GM10248 (cell line): ENCODE results near the gene TCAF1.

Source experiments
- CTCF ChIA-PET: fragments of 300-600 bp; sonication (Branson Sonifier 250); formaldehyde crosslinking; extraction: SDS; loops from one replicate; lab custom pipeline; 2021; ENCODE audit warnings: antibody characterized with exemption; lab: Yijun Ruan, JAX
- POLR2A ChIA-PET: fragments of 350-650 bp; sonication (Branson Sonifier 250); formaldehyde crosslinking; extraction: SDS; loops from one replicate; lab custom pipeline; 2020; ENCODE audit warnings: antibody characterized with exemption; lab: Yijun Ruan, JAX
- DNase-seq: peaks from one replicate; pipeline ENCODE4 v3.0.0; 2012; ENCODE audit errors: extremely low spot score
- CTCF ChIP-seq: IDR thresholded peaks from 2 replicates; pipeline ENCODE4 v1.5.1; 2012; ENCODE audit warnings: mild to moderate bottlenecking, low read depth; ENCODE audit errors: extremely low read depth, missing control alignments, control extremely low read depth

Gene TCAF1

GRCh38 chr7:143906151-143906550 lies 4.2 kb upstream of the TCAF1 start:
- POLR2A ChIA-PET = interaction anchor here (0.6 kb wide), 1 partner anchor 867 kb away, joined by 3 read pairs; no protein-coding TSS in a partner anchor
- no peak for TF ChIP-seq CTCF
- DNase-seq = no peak
- CTCF ChIA-PET = no interaction called here

DNA sequence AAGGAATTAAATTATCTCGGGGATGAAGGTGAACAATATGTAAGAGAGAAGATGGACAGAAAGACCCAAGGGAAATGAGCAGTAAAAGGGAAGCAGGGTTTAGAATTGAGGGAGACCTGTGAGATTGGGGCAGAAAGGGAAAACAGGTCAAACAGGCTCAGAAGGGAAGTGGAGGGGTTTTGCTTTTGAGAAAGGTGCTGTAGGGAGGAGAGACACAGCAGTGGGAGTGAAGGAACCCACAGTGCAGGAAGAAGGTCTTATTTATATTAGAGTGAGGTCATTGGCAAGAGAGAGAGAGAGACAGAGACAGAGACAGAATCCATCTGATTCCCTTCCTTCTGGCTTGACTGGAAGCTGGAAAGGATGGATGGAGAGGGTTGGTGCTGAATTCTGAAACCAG lies 3.5 kb upstream of the TCAF1 start:
- no peak for DNase-seq
- TF ChIP-seq CTCF = no peak
- ChIA-PET POLR2A (interaction anchor here (0.6 kb wide), 1 partner anchor 868 kb away, joined by 3 read pairs; no protein-coding TSS in a partner anchor), CTCF (interaction anchor here (1.1 kb wide), 1 partner anchor 13 kb away, joined by 4 read pairs; no protein-coding TSS in a partner anchor)

- CTCF ChIA-PET = interaction anchor here (0.8 to 3.9 kb wide), 10 partner anchors 10 to 603 kb away, joined by 3 to 28 read pairs (median 5); no protein-coding TSS in a partner anchor
- DNase-seq = no peak
- POLR2A ChIA-PET = interaction anchor here (1.3 kb wide), 1 partner anchor 16 kb away, joined by 3 read pairs; no protein-coding TSS in a partner anchor
These were observed 440 bp upstream of the TCAF1 start for GRCh38 chr7:143902332-143902899.

GRCh38 chr7:143901332-143901667 lies 676 bp downstream of the TCAF1 start:
- TF ChIP-seq CTCF = no peak
- DNase-seq = no peak
- ChIA-PET POLR2A (interaction anchor here (0.9 to 1.3 kb wide), 2 partner anchors 15 to 20 kb away, joined by 3 read pairs; no protein-coding TSS in a partner anchor), CTCF (interaction anchor here (1.0 to 3.9 kb wide), 12 partner anchors 9 to 602 kb away, joined by 3 to 28 read pairs (median 5); no protein-coding TSS in a partner anchor)

More at GRCh38 chr7:143902332-143902899, 440 bp upstream of the TCAF1 start:
- TF ChIP-seq CTCF = no peak

- ChIA-PET CTCF (interaction anchor here (1.5 to 3.9 kb wide), 6 partner anchors 8 to 127 kb away, joined by 3 to 28 read pairs (median 7); no protein-coding TSS in a partner anchor), POLR2A (no interaction called here)
- no peak for DNase-seq
- TF ChIP-seq CTCF = no peak
These were observed 1.7 kb downstream of the TCAF1 start for GRCh38 chr7:143900230-143900766.

- TF ChIP-seq CTCF = no peak
- POLR2A ChIA-PET = no interaction called here
- CTCF ChIA-PET = interaction anchor here (2.2 to 3.9 kb wide), 2 partner anchors 13 to 17 kb away, joined by 7 to 28 read pairs; no protein-coding TSS in a partner anchor
- no peak for DNase-seq
These were observed 3.2 kb downstream of the TCAF1 start for GRCh38 chr7:143898810-143899209.
